ENCODE data around the gene AKT2. TPM values are rescaled to one million over a fixed set of nuclear protein-coding genes. Genes with fewer than 3 reads are reported as not detected.

Gene AKT2
- polyA plus RNA-seq, 3 donors: 11.4 to 122 (median 16.3) TPM

- H3K4me2 ChIP-seq (replicated peaks; ENCODE audit: extremely low read depth, low read length, poor library complexity, severe bottlenecking): no peak overlapping the region
- Mint-ChIP-seq H3K27ac (peak overlapping the region in 1 of 7 donors; percentile 60), H3K27me3 (ENCODE audit: low read depth in 3 of 3) (peaks cover 23 to 32% (median 31%) of the 10 kb centered on the region in 3 donors), H3K4me3 (no peak overlapping the region), H3K4me1 (peaks cover 1% of the 10 kb centered on the region), H3K9me3 (peaks cover 0 to 3% (median 0%) of the 10 kb centered on the region in 7 donors), H3K36me3 (peaks cover 25 to 36% of the 10 kb centered on the region in 2 donors)
- 93% methylated on average over 5 of the region's 16 CpGs for WGBS (ENCODE audit: insufficient coverage)
- no peak overlapping the region for H3K9ac ChIP-seq (ENCODE audit: insufficient read depth, low read length, poor library complexity, severe bottlenecking)
- H4K20me1 ChIP-seq (ENCODE audit: insufficient read depth, low read length): no peaks in the 10 kb centered on the region
- peaks cover 0 to 1% of the 10 kb centered on the region in 2 donors for H3K9me3 ChIP-seq (replicated peaks in 1 of 2; ENCODE audit: control insufficient read depth in 1 of 2, insufficient read depth in 1 of 2, low read length in 2 of 2)
- intact Hi-C loops (cut with micrococcal nuclease): no loop called here
- H3K79me2 ChIP-seq (ENCODE audit: insufficient read depth, low read length): no peaks in the 10 kb centered on the region
- no peak for DNase-seq
- H3K4me3 ChIP-seq (replicated peaks in 1 of 3; ENCODE audit: low read depth in 2 of 3, low read length in 3 of 3): no peak overlapping the region
- no peak for TF ChIP-seq CTCF (IDR thresholded peaks at IDR 0.05)
- no peaks in the 10 kb centered on the region for H3K4me1 ChIP-seq (ENCODE audit: control insufficient read depth in 1 of 2, insufficient read depth in 2 of 2, low read length in 2 of 2)
- no peak overlapping the region for H3K27ac ChIP-seq (ENCODE audit: low read depth in 1 of 2, low read length in 2 of 2)
- H3K36me3 ChIP-seq (replicated peaks in 1 of 2; ENCODE audit: control insufficient read depth in 1 of 2, insufficient read depth in 2 of 2, low read length in 2 of 2): peaks cover 36 to 40% of the 10 kb centered on the region in 2 donors
- peaks cover 11 to 17% of the 10 kb centered on the region in 2 donors for H3K27me3 ChIP-seq (ENCODE audit: control insufficient read depth in 2 of 2, insufficient read depth in 2 of 2, low read length in 2 of 2)
- no peak overlapping the region for H2AFZ ChIP-seq (ENCODE audit: insufficient read depth, low read depth, low read length, poor library complexity, severe bottlenecking)
Observed at GRCh38 chr19:40231544-40232424, 53.4 kb downstream of the AKT2 start.

- intact Hi-C loops (cut with micrococcal nuclease): no loop called here
- H3K4me3 ChIP-seq (replicated peaks in 1 of 3; ENCODE audit: low read depth in 2 of 3, low read length in 3 of 3): no peak overlapping the region
- TF ChIP-seq CTCF (IDR thresholded peaks at IDR 0.05): no peak
- H3K27me3 Mint-ChIP-seq (ENCODE audit: low read depth in 3 of 3): peaks cover 31 to 40% (median 38%) of the 10 kb centered on the region in 3 donors
- no peak overlapping the region for H3K4me3 Mint-ChIP-seq
- H3K9me3 ChIP-seq (replicated peaks in 1 of 2; ENCODE audit: control insufficient read depth in 1 of 2, insufficient read depth in 1 of 2, low read length in 2 of 2): peaks cover 0 to 8% of the 10 kb centered on the region in 2 donors
- H3K4me1 Mint-ChIP-seq: peaks cover 4% of the 10 kb centered on the region
- H3K9ac ChIP-seq (ENCODE audit: insufficient read depth, low read length, poor library complexity, severe bottlenecking): no peak overlapping the region
- peaks cover 0 to 5% (median under 1%) of the 10 kb centered on the region in 7 donors for H3K9me3 Mint-ChIP-seq
- no peak overlapping the region for H3K4me2 ChIP-seq (replicated peaks; ENCODE audit: extremely low read depth, low read length, poor library complexity, severe bottlenecking)
- H3K36me3 Mint-ChIP-seq: peaks cover 19 to 29% of the 10 kb centered on the region in 2 donors
- H2AFZ ChIP-seq (ENCODE audit: insufficient read depth, low read depth, low read length, poor library complexity, severe bottlenecking): no peak overlapping the region
- no peaks in the 10 kb centered on the region for H4K20me1 ChIP-seq (ENCODE audit: insufficient read depth, low read length)
- no peak overlapping the region for H3K27ac Mint-ChIP-seq
- no peaks in the 10 kb centered on the region for H3K4me1 ChIP-seq (ENCODE audit: control insufficient read depth in 1 of 2, insufficient read depth in 2 of 2, low read length in 2 of 2)
- no peak overlapping the region for H3K27ac ChIP-seq (ENCODE audit: low read depth in 1 of 2, low read length in 2 of 2)
- no peak for DNase-seq
- H3K27me3 ChIP-seq (ENCODE audit: control insufficient read depth in 2 of 2, insufficient read depth in 2 of 2, low read length in 2 of 2): peaks cover 18 to 24% of the 10 kb centered on the region in 2 donors
- H3K79me2 ChIP-seq (ENCODE audit: insufficient read depth, low read length): no peaks in the 10 kb centered on the region
- peaks cover 29 to 33% of the 10 kb centered on the region in 2 donors for H3K36me3 ChIP-seq (replicated peaks in 1 of 2; ENCODE audit: control insufficient read depth in 1 of 2, insufficient read depth in 2 of 2, low read length in 2 of 2)
- WGBS (ENCODE audit: insufficient coverage): 80% methylated on average over 1 of the region's 6 CpGs
Observed at GRCh38 chr19:40231057-40231456, 54.1 kb downstream of the AKT2 start.
